ENCODE data around the gene FCN2. TPM values are rescaled to one million over a fixed set of nuclear protein-coding genes. Genes with fewer than 3 reads are reported as not detected.

FCN2 gene
- total and polyA plus RNA-seq, 2 of the 13 experiments (the other 11 are each of a cell fraction or from before 2014, with no cell fraction given), result not detected

GRCh38 chr9:134885679-134886412, 5.2 kb downstream of the FCN2 start (continued):
- TF ChIP-seq, protein P1, sequence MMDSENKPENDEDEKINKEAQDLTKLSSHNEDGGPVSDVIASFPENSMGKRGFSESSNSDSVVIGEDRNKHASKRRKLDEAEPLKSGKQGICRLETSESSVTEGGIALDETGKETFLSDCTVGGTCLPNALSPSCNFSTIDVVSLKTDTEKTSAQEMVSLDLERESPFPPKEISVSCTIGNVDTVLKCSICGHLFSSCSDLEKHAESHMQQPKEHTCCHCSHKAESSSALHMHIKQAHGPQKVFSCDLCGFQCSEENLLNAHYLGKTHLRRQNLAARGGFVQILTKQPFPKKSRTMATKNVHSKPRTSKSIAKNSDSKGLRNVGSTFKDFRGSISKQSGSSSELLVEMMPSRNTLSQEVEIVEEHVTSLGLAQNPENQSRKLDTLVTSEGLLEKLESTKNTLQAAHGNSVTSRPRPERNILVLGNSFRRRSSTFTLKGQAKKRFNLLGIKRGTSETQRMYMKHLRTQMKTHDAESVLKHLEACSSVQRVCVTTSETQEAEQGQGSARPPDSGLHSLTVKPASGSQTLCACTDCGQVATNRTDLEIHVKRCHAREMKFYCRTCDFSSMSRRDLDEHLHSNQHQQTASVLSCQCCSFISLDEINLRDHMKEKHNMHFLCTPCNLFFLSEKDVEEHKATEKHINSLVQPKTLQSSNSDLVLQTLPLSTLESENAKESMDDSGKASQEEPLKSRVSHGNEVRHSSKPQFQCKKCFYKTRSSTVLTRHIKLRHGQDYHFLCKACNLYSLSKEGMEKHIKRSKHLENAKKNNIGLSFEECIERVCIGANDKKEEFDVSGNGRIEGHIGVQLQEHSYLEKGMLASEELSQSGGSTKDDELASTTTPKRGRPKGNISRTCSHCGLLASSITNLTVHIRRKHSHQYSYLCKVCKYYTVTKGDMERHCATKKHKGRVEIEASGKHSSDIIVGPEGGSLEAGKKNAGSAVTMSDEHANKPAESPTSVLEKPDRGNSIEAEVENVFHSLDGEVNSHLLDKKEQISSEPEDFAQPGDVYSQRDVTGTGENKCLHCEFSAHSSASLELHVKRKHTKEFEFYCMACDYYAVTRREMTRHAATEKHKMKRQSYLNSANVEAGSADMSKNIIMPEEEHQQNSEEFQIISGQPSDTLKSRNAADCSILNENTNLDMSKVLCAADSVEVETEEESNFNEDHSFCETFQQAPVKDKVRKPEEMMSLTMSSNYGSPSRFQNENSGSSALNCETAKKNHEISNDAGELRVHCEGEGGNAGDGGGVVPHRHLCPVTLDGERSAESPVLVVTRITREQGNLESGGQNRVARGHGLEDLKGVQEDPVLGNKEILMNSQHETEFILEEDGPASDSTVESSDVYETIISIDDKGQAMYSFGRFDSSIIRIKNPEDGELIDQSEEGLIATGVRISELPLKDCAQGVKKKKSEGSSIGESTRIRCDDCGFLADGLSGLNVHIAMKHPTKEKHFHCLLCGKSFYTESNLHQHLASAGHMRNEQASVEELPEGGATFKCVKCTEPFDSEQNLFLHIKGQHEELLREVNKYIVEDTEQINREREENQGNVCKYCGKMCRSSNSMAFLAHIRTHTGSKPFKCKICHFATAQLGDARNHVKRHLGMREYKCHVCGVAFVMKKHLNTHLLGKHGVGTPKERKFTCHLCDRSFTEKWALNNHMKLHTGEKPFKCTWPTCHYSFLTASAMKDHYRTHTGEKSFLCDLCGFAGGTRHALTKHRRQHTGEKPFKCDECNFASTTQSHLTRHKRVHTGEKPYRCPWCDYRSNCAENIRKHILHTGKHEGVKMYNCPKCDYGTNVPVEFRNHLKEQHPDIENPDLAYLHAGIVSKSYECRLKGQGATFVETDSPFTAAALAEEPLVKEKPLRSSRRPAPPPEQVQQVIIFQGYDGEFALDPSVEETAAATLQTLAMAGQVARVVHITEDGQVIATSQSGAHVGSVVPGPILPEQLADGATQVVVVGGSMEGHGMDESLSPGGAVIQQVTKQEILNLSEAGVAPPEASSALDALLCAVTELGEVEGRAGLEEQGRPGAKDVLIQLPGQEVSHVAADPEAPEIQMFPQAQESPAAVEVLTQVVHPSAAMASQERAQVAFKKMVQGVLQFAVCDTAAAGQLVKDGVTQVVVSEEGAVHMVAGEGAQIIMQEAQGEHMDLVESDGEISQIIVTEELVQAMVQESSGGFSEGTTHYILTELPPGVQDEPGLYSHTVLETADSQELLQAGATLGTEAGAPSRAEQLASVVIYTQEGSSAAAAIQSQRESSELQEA (CRISPR knock-in tag; IDR thresholded peaks at IDR 0.05; ENCODE audit: not compliant biosample characterization), result no peak
- TF ChIP-seq, protein P2, sequence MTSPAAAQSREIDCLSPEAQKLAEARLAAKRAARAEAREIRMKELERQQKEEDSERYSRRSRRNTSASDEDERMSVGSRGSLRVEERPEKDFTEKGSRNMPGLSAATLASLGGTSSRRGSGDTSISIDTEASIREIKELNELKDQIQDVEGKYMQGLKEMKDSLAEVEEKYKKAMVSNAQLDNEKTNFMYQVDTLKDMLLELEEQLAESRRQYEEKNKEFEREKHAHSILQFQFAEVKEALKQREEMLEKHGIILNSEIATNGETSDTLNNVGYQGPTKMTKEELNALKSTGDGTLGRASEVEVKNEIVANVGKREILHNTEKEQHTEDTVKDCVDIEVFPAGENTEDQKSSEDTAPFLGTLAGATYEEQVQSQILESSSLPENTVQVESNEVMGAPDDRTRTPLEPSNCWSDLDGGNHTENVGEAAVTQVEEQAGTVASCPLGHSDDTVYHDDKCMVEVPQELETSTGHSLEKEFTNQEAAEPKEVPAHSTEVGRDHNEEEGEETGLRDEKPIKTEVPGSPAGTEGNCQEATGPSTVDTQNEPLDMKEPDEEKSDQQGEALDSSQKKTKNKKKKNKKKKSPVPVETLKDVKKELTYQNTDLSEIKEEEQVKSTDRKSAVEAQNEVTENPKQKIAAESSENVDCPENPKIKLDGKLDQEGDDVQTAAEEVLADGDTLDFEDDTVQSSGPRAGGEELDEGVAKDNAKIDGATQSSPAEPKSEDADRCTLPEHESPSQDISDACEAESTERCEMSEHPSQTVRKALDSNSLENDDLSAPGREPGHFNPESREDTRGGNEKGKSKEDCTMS (CRISPR knock-in tag; conservative IDR thresholded peaks at IDR 0.05), result no peak
- TF ChIP-seq MAX (IDR thresholded peaks at IDR 0.05) (no peak), HOXA9 (CRISPR knock-in tag; IDR thresholded peaks at IDR 0.05; ENCODE audit: borderline replicate concordance) (no peak), ZKSCAN5 (CRISPR knock-in tag; IDR thresholded peaks at IDR 0.05) (no peak), ZFY (CRISPR knock-in tag; IDR thresholded peaks at IDR 0.05) (no peak), REL (CRISPR knock-in tag; conservative IDR thresholded peaks at IDR 0.05) (no peak), GZF1 (CRISPR knock-in tag; IDR thresholded peaks at IDR 0.05) (no peak), ZNF12 (CRISPR knock-in tag; IDR thresholded peaks at IDR 0.05) (no peak), ZBTB8A (CRISPR knock-in tag; IDR thresholded peaks at IDR 0.05; ENCODE audit: borderline replicate concordance, low read depth) (no peak), GTF3A (CRISPR knock-in tag; conservative IDR thresholded peaks at IDR 0.05) (no peak)

All from HepG2 (cell line).